HG02973 (cell line): ENCODE results near the gene ARPP21.

Experiments used
- ATAC-seq: cut with Tn5 transposase; IDR thresholded peaks from one replicate; pipeline ENCODE4 v1.9.1; 2021; ENCODE audit warnings: moderate library complexity; ENCODE audit not compliant: unreplicated experiment

The ARPP21 gene

DNA sequence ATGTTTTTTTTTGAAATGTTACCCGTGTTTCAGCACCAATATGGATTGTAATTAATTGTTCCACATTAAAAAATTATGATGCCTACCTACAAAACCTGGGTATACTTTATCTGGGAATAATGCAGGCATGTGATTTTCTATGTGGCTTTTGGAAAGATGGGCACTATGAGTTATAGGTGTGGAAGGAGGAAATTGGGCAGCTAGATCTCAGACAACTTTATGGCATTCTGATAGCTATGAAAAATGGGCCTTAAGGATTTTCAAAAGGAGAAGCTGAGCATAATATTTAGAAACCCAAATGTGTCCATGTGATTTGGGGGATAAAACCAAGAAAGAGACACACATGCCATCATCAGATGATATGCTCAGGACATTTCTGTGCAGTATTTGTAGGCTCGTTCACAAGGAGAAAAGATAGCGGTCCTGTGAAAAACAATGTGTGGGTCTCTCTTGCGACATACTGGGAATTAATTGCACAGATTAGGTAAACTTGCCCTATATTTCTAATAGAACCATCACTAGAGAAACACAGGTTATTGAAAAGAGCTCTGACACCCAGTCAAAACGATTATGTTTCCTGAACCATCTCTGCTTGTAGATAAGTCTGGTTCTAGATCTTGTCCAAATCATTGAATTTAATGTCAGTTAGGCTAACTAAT, 35.3 kb downstream of the ARPP21 start:
- no peak for ATAC-seq

DNA sequence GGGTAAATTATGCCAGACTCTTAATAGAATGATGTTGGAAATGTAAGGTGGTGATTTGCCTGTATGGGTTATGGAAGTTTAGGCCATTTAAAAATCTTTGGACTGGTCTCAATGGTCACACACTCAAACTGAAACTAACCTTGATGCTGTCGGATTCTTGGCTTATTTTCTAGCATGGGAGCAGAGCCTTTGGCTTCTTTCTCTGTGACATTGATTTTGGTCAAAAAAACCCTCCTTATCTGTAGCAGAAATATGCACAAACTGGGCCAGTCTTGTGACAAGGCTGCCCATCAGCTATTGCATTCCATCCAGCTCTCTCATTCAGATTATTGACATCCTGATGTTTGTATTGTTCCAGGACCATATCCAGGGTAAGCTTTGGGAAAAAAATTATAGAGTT, 35.9 kb downstream of the ARPP21 start:
- ATAC-seq: no peak

DNA sequence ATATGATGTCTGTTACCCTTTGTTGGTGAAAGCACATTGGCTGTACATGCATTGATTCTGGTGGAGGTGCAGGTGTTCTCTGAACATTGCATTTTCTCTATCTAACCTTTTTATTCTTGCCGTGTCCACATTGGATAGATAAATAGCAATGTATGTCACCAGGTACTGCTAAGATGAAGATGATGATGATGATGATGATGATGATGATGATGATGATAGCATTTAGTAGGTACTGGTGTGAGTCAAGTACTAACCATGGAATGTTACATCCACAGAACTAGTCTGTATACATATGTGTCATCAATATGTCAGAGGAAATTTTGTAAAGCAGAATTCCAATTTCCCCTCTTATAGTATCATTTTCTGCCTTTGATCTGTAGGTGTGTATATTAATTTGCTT, 36.3 kb downstream of the ARPP21 start:
- no peak for ATAC-seq

DNA sequence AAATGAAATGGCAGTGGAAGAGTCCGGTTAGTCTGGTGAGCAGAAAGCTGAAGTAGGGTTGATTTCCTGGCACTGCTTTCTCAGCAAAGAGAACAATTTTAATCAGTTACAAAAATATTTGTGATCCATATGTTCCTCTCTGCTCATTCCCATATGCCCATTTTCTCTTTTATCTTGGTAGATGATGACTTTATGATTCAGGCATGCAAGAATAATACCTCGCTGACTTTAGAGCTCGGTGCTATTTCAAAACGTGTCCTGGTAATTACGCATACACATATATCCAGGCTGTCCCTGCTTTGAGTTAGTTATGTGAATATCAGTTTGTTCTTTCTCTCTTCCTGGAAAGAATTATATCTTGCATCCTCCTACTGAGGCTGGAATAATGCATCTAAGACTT, 38.5 kb downstream of the ARPP21 start:
- no peak for ATAC-seq

DNA sequence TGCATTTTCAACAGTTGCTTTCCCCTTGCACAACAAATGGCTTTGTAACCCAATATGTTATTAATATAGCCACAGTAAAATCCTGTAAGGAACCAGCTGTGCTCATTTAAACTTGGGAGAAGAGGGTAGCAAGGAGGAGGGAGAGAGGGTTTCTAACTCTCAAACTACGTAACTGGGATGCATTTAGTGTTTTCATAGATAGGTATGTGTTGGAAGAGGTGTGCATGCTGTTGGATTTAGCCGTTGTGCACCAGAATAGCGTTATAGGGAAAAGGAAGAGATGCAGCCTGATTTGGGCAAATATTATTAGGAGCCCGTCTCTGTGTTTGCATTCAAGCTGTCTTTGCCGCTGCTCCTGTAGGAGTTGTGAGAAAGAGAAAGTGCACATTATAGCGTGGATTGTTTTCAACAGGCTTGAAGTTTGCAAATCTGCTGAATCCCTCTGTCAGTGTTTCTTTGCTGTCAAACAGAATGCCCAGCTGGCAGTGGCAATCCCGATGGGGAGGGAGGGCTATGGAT, 39.4 kb downstream of the ARPP21 start:
- ATAC-seq: no peak

DNA sequence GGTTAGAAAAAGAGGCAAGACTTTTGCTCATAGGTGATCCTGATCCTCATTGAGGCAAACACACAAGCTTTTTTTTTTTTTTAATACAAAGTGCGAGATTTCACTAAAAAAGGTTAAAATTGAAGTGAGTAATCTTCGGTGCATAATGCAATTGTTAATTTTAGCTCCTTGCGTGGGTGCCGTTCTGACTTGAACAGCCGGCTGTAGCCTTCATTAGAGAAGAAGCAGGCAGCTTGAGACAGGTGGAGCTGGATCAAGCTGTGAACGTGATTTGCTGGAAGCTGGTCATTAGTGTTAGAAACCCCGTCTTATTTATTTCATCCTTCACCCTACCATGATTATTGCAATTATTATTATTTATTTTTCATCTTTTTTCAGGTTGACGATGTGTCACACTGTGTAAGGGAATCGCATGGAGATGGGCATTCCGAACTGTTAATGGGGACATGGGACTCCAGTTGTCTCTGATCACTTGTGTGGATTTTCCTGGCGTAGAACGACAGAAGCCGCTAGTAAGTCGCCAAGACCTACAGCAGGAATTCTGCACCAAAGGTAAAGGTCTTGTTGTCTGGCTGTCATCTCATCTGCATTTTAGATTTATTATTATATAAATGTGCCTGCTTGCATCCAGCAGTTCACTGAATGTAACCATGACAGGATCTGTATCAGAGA, 40.2 kb downstream of the ARPP21 start:
- ATAC-seq: no peak

DNA sequence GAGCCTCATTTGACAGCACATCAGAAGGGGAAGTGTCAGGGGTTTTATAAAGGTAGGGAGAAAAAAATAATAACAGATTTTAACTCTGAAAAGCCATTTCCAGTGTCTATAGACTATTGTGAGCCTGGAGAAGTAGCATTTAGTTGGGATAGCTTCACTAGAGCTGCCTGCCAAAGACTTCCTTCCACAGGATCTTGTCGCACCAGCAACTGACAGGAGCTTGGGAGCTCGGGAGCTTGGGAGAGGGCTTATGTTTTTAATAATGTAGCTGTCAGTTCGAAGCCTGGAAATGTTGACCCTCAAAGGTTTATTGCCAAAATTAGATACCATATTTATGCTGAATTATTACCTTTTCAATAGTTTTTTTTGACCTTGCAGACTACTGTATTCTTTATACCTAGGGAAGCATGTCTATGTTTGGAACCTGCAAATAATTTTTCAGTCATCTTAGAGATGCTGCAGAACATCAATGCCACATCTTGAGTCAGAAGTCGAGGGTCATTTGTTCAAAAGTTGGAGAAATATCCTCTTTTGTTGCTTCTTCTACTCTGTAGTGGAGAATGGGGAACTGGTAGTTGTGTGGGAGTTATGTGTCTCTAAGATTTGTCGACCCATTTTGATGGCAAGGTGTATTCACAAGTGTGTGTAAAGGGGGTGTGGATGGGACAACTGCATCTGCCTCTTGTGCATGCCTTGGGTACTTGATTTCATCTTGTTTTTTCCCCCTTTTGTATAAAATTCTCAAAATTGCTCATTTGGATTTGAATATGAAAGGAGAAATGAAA, 41.7 kb downstream of the ARPP21 start:
- no peak for ATAC-seq

DNA sequence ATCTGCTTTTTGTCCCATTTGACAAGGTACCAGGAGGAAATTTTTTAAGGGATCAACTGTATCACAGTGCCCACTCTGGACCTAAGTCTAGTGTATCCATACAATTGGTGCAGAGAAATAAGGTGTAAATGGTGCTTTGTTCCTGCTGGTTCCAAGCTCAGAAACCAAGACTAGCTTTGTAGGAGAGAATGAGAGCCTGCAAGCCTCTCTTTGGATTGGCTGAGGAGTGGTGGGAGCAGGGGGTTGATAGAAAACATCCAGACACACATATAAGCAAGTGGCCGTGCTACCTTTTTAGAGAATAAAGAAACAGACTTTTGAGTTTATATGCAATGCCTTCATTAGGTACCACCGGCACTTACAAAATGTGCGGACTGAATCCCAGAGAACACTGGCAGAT, 45.8 kb downstream of the ARPP21 start:
- no peak for ATAC-seq

DNA sequence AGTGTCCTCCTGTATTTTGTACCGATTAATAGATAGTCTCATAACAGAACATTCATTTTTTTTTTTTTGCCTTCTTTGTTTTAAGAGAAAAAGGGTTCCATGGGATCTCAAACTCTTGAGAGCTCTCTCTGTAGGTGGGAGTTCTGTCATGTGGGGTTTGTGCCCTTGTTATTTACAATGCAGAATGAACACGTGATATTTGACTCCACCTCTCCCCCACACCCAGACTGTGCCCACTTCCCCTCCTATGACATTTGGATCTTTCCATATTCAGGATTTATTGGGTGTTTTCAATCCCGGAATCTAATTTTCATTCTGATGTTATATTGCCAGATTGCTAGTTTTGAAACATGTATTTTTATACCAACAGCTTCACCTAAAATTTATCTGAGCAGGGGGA, 49.5 kb downstream of the ARPP21 start:
- ATAC-seq: no peak

DNA sequence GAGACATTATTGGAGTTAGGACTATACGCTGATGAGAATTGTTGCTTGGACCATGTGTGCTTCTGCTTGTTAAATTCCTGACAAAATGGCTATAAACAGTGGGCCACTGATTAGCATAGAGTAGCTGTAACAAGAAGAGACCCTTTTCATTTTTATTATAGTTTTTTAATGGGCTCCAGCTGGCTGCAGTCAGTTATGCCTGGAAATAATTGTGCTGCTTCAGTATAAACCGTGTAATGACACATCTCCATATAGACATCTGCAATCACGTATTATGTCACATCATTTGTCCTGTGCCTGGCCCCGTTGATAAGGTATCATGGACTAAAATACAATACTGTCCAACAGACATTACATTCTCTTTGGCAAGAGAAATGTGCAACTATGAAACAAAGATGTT, 50.9 kb downstream of the ARPP21 start:
- no peak for ATAC-seq

DNA sequence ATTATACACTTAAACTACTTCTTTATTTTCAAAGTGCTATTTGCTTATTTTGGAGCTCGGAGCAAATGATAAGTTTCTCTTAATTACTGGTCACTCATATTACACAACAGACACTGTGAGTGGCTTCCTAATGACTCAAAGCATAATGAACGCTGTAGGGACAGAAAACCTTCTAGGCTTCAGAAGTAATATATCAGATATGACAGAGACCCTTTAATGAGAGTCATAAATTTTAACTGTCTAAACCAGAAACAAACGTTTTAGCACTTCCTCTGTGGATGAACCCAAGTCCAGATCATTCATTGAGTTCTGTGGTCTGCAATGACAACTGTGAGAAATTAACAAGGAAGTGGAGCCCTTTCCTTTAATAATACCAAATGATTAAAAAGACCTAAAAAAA, 66.6 kb downstream of the ARPP21 start:
- no peak for ATAC-seq

DNA sequence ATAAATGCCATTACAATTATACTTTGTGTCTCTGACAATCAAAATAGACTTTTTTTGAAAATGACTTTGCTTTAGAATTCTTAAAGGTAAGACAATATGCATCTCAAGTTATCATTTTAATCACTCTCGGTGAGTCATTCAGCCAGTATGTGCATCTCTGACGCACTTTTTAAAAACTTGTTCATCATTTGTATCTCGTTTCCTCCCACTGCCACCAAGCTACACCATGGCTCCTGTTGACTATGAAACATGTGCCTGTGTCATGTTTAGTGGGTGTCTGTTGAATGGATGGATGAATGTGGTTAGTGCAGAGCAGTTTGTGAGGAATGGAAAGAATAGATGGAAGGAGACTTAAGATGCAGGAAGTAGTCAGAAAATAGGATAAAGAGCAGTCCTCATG, 68.6 kb downstream of the ARPP21 start:
- ATAC-seq: no peak

DNA sequence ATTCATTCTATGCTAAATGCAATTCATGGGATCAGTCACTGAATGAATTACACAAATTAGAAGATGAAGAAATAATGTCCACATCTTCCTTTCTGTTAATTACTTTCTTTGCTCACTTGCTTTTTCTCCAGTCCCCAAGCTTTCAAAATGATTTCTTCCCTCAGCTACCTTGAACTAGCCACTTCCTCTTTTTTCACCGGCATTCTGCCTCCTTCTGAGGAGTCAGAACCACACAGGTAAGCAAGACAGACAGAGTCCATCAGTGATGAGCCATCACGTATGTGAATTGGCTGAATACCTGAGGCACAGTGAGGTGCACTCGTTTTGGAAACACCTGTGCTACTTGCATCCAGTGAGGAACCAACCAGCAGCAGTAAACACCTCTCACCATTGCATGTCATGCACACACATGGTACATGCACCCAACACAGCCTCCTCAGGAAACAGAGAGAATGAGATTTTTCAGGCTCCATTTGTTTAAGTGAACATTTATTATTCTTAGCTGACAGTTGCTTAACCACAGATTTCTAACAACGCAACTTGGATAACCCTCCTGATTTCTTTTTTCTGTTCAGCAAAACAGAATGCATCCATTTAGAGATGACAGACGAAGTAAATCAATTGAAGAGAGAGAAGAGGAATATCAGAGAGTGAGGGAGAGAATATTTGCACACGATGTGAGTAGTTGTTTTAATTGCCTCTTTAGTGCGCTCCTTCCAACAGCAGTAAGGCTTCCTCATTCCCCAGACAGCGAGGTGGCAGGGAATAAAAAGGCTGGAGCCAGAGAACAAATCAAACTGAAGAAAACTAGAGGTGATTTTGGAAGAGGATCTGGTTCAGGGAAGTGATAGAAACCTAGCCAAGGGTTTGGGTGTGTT, 69.3 kb downstream of the ARPP21 start:
- ATAC-seq: no peak

DNA sequence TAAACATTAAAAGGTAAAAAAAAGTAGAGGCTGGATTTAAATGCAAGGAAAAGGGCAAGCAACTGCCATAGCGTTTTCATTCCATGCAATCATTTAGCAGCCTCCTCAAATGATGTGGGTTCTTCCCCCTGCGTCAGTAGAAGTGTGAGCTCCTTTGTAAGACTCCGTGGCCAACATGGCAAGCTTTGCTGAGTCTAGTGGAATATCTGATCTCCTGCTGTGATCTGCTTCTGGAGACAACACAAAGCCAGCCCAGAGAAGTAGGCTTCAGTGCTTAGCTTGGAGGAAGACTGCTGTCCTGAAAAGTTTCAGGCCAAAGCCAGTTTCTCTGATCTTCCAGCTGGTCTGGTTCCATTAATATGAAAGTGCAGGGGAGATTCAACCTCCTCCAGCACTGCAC, 70.4 kb downstream of the ARPP21 start:
- no peak for ATAC-seq

DNA sequence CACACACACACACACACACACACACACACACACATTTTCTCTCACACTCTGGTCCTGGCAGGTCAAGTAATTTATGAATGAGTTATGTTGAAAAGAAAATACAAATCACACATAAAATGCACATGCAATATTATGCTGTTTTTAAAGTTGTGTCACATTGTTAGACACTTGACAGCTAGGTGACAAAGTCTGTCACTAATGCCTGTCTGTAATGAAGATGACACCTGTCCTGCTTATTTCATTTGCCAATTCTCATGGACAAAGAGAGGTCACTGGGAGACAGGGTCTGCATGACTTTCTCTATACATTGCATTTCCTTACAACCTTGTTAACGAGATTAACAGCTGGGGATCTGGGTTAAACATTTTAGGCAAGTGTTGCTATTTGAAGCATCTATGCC, 71.2 kb downstream of the ARPP21 start:
- no peak for ATAC-seq

DNA sequence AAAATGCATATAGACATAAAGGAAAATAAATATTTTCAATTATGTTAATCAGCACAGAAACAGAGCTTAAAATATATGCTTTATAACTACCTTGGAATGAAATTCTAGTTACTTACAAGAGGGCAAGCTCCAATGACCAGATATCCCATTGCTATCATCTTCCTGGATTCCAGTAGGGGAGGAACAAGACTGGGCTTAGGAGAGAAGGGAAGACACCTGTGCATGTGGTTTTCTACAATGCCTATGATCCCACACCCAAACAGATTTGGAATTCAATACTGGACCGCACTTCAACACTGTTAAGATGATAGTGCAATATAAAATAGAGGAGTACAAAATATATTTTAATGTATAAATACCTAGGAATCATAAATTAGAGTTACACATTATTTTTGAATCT, 79.6 kb downstream of the ARPP21 start:
- no peak for ATAC-seq

DNA sequence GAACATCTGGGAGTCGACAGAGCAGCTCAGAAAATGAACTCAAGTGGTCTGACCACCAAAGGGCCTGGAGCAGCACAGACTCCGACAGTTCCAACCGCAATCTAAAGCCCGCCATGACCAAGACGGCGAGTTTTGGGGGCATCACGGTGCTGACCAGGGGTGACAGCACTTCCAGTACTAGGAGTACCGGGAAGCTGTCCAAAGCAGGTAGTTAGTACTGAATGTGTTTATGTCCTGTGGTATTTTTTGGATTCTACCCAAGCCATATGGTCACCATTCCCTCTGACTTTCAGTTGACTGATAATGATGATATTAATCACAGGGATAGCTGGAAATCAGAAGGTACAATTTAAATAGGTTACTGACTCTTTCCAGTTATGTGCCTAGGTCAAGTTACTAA, 82.3 kb downstream of the ARPP21 start:
- no peak for ATAC-seq

DNA sequence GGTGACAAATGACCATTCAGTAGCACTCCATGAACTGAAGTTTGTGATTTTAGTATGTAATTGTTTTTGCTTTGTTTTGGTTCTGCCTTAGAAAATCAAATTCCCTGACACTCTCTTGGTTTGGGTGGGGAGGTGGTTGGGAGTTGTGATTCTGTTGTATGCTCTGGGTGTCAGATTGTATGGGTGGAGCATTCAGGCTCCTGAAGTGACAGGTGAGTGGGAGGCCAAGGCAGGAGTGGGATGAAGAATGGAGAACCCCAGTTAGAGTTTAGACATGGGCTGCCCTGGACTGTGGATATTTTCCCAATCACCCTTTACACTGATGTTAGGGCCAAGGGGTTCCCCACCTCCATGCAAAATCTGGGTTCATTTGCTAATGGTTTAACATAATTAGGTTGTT, 83.6 kb downstream of the ARPP21 start:
- ATAC-seq: no peak

DNA sequence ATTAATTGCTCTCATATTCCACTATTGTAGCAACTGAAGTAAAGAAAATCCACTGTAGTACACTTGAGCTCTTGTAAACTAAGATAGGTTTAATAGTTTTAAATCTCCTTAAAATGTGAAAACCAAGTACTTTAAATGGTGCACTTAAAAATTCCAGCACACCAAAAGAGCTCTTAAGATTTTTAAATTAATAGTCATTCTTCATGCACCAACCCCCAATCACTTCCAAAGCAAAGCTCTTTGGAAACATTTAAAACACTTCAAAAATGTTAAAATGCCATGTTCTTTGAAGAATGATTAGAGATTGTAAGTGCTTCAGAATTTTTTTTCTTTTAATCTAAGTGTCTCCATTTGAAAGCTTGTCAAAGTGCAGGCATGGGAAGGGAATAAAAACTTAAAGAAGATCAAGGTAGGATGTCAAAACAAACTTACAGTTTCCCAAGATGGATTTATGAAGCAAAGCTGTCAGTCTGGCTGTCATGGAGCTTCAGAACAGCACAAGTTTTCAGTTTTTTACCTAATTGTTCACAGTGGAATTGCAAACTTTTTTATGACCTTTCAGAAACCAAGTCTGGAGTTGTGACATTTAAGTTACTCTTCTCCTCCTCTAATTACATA, 84.3 kb downstream of the ARPP21 start:
- no peak for ATAC-seq

DNA sequence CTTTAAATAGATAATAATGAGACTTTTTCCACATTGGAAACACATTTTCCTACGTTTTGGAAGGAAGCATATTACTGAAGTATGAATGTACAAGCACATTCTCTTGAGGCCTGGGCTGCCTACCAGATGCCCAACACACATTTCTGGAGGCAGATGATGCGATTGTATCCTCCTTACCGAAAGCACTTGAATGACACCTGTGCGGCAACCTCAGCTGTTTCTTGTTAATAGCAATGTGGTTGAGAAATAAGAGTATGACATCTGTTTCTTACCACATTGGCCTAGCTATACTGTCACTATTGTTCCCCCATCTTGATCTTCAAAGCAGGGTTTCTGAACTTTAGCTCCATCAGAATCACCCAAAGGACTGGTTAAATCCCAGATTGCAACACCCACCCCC, 84.8 kb downstream of the ARPP21 start:
- ATAC-seq: no peak

DNA sequence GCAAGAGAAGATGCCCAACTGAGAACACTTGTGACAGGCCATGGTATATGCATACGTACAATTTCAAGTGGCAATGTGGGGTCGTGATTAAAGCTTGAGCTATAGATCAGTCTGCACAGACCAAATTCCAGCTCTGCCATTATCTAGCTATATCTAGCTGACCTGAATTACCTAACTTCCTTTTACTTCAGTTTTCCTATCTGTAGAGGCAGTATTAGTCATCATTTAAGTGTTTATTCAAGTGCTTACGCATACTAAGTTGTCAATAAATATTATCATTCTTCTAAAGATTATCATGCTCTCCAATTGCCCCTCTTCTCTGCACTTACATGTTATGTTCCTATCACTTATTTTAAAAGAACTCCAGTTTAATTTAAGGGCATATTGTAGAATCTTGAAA, 87.9 kb downstream of the ARPP21 start:
- no peak for ATAC-seq
